H1 (cell line): Measurements from ENCODE around the gene BCL2L14. TPM values are rescaled to one million over a fixed set of nuclear protein-coding genes. Genes with fewer than 3 reads are reported as not detected.

ENCODE experiments used
- JUN ChIP-seq: IDR thresholded peaks from 2 replicates; pipeline ENCODE4 v1.6.1; 2011; ENCODE audit warnings: low read depth, mild to moderate bottlenecking, improper control_type of control experiment, low read length
- POU5F1 ChIP-seq: IDR thresholded peaks from 2 replicates; pipeline ENCODE4 v1.6.1; 2011; ENCODE audit warnings: low read depth, mild to moderate bottlenecking, low read length, moderate library complexity
- SP2 ChIP-seq: IDR thresholded peaks from 2 replicates; pipeline ENCODE4 v1.6.1; 2012; ENCODE audit warnings: mild to moderate bottlenecking, low read length, inconsistent platforms
- polyA plus RNA-seq, 7 experiments: library from polyadenylated mRNA; depleted of rRNA in 3 of 7; stranded (reverse) in 5 of 7; unstranded in 2 of 7; fragments of >200 nt in 5 of 7; fragments of 200-250 nt in 2 of 7; gene quantifications; 1 replicate in 5 of 7; 2 replicates in 1 of 7; 4 replicates in 1 of 7; pipeline versions ENCODE4 v1.2.1 to v1.2.3, GENCODE V29; 2011 to 2013; ENCODE audit warnings: missing spikeins in 2 of 7, mixed read lengths in 2 of 7
- total RNA-seq: library from RNA; stranded (reverse); fragmentation: NEBNext Ultra II Directional; extraction: Animal tissue kit (Norgen Biotek cat#: 25700); gene quantifications from 2 replicates; pipeline ENCODE4 v1.2.1, GENCODE V29; 2021

The BCL2L14 gene
- total and polyA plus RNA-seq, 2 of the 8 experiments (the other 6 are each of a cell fraction or from before 2014, with no cell fraction given): 0.80 to 2.4 TPM

GRCh38 chr12:12099102-12099501, 28.4 kb downstream of the BCL2L14 start (continued):
- TF ChIP-seq JUN (no peak), POU5F1 (no peak), SP2 (no peak)
